Muscle of arm (tissue), 14 donors: ENCODE measurements around the gene INSYN2B. TPM values are rescaled to one million over a fixed set of nuclear protein-coding genes. Genes with fewer than 3 reads are reported as not detected.
A peak's percentile ranks its signal among the peaks of the same experiment; 100 is the strongest.

ENCODE experiments used
- DNase-seq: peaks from one replicate; pipeline ENCODE4 v3.0.0-alpha.2; 2013
- long read RNA-seq, 11 donors: transcript quantifications; one replicate each; lab custom pipeline, GENCODE V29; 2026
- polyA plus RNA-seq, 12 donors: library from polyadenylated mRNA; unstranded; fragments of 120-200 nt; gene quantifications; one replicate each; pipeline ENCODE4 v1.2.1, GENCODE V29; 2013; ENCODE audit not compliant: insufficient read length in 12 of 12

Gene INSYN2B
- under 1 TPM in 9 of 12 donors, not detected in 3; 0.05 to 0.45 (median 0.18) TPM for polyA plus RNA-seq
- long read RNA-seq, donor 1: 0 reads
- long read RNA-seq, donor 2: 0 reads
- long read RNA-seq, donor 3: 0 reads
- long read RNA-seq, donor 4: 0 reads
- long read RNA-seq, donor 5: 0 reads
- long read RNA-seq, donor 6: 0 reads
- long read RNA-seq, donor 7: 0 reads
- long read RNA-seq, donor 8: 0 reads
- long read RNA-seq, donor 9: 0 reads
- long read RNA-seq, donor 10: 0 reads
- long read RNA-seq, donor 11: 0 reads

- DNase-seq: peak; percentile 76
These were observed at the start of gene INSYN2B for GRCh38 chr5:169980418-169981053. INSYN2B (minus strand) TSS chr5:169980495; CDS start chr5:169883898, 96,597 bp downstream.

- DNase-seq: no peak
These were observed 47.8 kb upstream of the INSYN2B start for GRCh38 chr5:170028124-170028523.

GRCh38 chr5:170025853-170026252, 45.6 kb upstream of the INSYN2B start:
- DNase-seq: no peak

GRCh38 chr5:170021506-170021905, 41.2 kb upstream of the INSYN2B start:
- no peak for DNase-seq

GRCh38 chr5:170020423-170020822, 40.1 kb upstream of the INSYN2B start:
- no peak for DNase-seq

- no peak for DNase-seq
These were observed 32.3 kb upstream of the INSYN2B start for GRCh38 chr5:170012622-170013021.

- no peak for DNase-seq
These were observed 31.5 kb upstream of the INSYN2B start for GRCh38 chr5:170011751-170012150.

GRCh38 chr5:170010595-170010994, 30.3 kb upstream of the INSYN2B start:
- DNase-seq: no peak

- no peak for DNase-seq
These were observed 28.1 kb upstream of the INSYN2B start for GRCh38 chr5:170008376-170008775.

GRCh38 chr5:170006021-170006420, 25.7 kb upstream of the INSYN2B start:
- DNase-seq: no peak

GRCh38 chr5:170000155-170000554, 19.9 kb upstream of the INSYN2B start:
- DNase-seq: no peak

- no peak for DNase-seq
These were observed 19.3 kb upstream of the INSYN2B start for GRCh38 chr5:169999621-170000020.

GRCh38 chr5:169997798-169998197, 17.5 kb upstream of the INSYN2B start:
- DNase-seq: no peak

- no peak for DNase-seq
These were observed 13.1 kb upstream of the INSYN2B start for GRCh38 chr5:169993485-169993790.

GRCh38 chr5:169992789-169993484, 12.6 kb upstream of the INSYN2B start:
- DNase-seq: no peak

- DNase-seq: no peak
These were observed 11.0 kb upstream of the INSYN2B start for GRCh38 chr5:169991115-169991869.

GRCh38 chr5:169989365-169989764, 9.1 kb upstream of the INSYN2B start:
- DNase-seq: no peak

GRCh38 chr5:169988947-169989346, 8.7 kb upstream of the INSYN2B start:
- DNase-seq: no peak

- DNase-seq: no peak
These were observed 7.9 kb upstream of the INSYN2B start for GRCh38 chr5:169988206-169988605.

GRCh38 chr5:169979871-169980270, 424 bp downstream of the INSYN2B start:
- no peak for DNase-seq

GRCh38 chr5:169978714-169979113, 1.6 kb downstream of the INSYN2B start:
- DNase-seq: no peak

GRCh38 chr5:169974121-169974770, 6.0 kb downstream of the INSYN2B start:
- DNase-seq: no peak
